Activated naive CD8-positive, alpha-beta T cell treated with anti-CD3 and anti-CD28 coated beads, Interleukin-2, amount 10 ng/mL, durations not matched to agents 7 days and 5 days (primary cell): ENCODE results near the gene C2CD4A. TPM values are rescaled to one million over a fixed set of nuclear protein-coding genes. Genes with fewer than 3 reads are reported as not detected.

ENCODE experiments used
- ATAC-seq: fragments of 150-1000 bp; cut with Tn5 transposase; one replicate; pipeline ENCODE4 v1.10.0; 2021; ENCODE audit warnings: low read depth, moderate library complexity
- POLR2A ChIA-PET: fragments of 350-600 bp; sonication (Branson Sonifier 250); formaldehyde crosslinking; loops from one replicate; lab custom pipeline; 2021; ENCODE audit warnings: antibody characterized with exemption; lab: Charles Lee
- DNase-seq: peaks from one replicate; pipeline ENCODE4 v3.0.0; 2021
- H3K27ac Mint-ChIP-seq: one replicate; pipeline ENCODE4 v1.8.0; 2022; ENCODE audit warnings: mild to moderate bottlenecking, mixed read lengths
- H3K27me3 Mint-ChIP-seq: one replicate; pipeline ENCODE4 v1.8.0; 2022; ENCODE audit warnings: mild to moderate bottlenecking, moderate library complexity, mixed read lengths
- H3K36me3 Mint-ChIP-seq: one replicate; pipeline ENCODE4 v1.8.0; 2021; ENCODE audit warnings: mild to moderate bottlenecking, mixed read lengths
- H3K4me1 Mint-ChIP-seq: one replicate; pipeline ENCODE4 v1.8.0; 2021; ENCODE audit warnings: mixed read lengths
- H3K4me3 Mint-ChIP-seq: one replicate; pipeline ENCODE4 v1.8.0; 2022; ENCODE audit warnings: mild to moderate bottlenecking, moderate library complexity, mixed read lengths
- H3K9me3 Mint-ChIP-seq: one replicate; pipeline ENCODE4 v1.8.0; 2021; ENCODE audit warnings: mixed read lengths
- total RNA-seq, 2 experiments: library from RNA; stranded (reverse); gene quantifications; one replicate each; pipeline ENCODE4 v1.2.3, GENCODE V29; 2021

The C2CD4A gene
- total RNA-seq, 2 experiments from 2014 or later, result not detected

GRCh38 chr15:62094388-62094787 lies 27.6 kb downstream of the C2CD4A start:
- Mint-ChIP-seq H3K4me1 (no peaks in the 10 kb centered on the region), H3K27ac (no peak overlapping the region), H3K36me3 (no peaks in the 10 kb centered on the region), H3K4me3 (no peak overlapping the region), H3K27me3 (peaks cover 20% of the 10 kb centered on the region), H3K9me3 (no peaks in the 10 kb centered on the region)
- no peak for ATAC-seq
- POLR2A ChIA-PET, result no interaction called here
- DNase-seq, result no peak

DNA sequence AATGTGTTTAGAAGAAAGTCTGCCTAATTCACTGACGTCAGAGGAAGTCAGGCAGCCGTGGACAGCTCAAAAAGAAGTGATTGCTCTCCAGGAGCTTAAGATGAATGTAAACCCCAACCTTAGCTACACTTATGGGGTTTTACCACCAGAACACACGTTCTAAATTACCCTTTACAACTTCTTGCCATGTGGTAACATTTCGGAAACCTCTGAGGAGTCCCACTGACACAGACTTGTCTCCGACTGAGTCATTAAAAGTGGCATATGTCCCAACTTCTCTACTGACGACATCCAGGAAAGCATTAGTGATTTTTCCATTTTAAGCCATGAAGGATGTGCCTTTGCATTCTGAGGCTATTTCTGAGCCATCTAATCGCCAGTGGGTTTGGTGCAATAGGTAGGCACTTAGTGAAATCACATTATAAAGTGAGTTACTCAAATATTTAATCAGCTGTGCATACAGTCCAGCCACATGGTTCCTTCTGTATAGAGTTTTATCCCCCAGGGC lies 32.4 kb downstream of the C2CD4A start:
- Mint-ChIP-seq H3K4me1 (no peaks in the 10 kb centered on the region), H3K9me3 (no peaks in the 10 kb centered on the region), H3K27me3 (peaks cover 14% of the 10 kb centered on the region), H3K36me3 (no peaks in the 10 kb centered on the region), H3K4me3 (no peak overlapping the region), H3K27ac (no peak overlapping the region)
- ATAC-seq (no peak), DNase-seq (no peak)
- POLR2A ChIA-PET, result no interaction called here

GRCh38 chr15:62103431-62103830 lies 36.7 kb downstream of the C2CD4A start:
- no peak for DNase-seq
- POLR2A ChIA-PET, result no interaction called here
- ATAC-seq, result no peak
- Mint-ChIP-seq H3K27ac (no peak overlapping the region), H3K4me1 (no peaks in the 10 kb centered on the region), H3K36me3 (no peaks in the 10 kb centered on the region), H3K9me3 (no peaks in the 10 kb centered on the region), H3K27me3 (peaks cover 20% of the 10 kb centered on the region), H3K4me3 (no peak overlapping the region)

GRCh38 chr15:62104401-62104800 lies 37.6 kb downstream of the C2CD4A start:
- peaks cover 15% of the 10 kb centered on the region for H3K27me3 Mint-ChIP-seq
- H3K36me3 Mint-ChIP-seq, result no peaks in the 10 kb centered on the region
- H3K27ac Mint-ChIP-seq, result no peak overlapping the region
- DNase-seq (no peak), ATAC-seq (no peak)
- H3K9me3 Mint-ChIP-seq, result no peaks in the 10 kb centered on the region
- no peak overlapping the region for H3K4me3 Mint-ChIP-seq
- POLR2A ChIA-PET, result no interaction called here
- H3K4me1 Mint-ChIP-seq, result no peaks in the 10 kb centered on the region

- POLR2A ChIA-PET, result no interaction called here
- DNase-seq (no peak), ATAC-seq (no peak)
- H3K27ac Mint-ChIP-seq, result no peak overlapping the region
- H3K4me3 Mint-ChIP-seq, result no peak overlapping the region
- H3K27me3 Mint-ChIP-seq, result peaks cover 12% of the 10 kb centered on the region
- no peaks in the 10 kb centered on the region for H3K9me3 Mint-ChIP-seq
- no peaks in the 10 kb centered on the region for H3K36me3 Mint-ChIP-seq
- no peaks in the 10 kb centered on the region for H3K4me1 Mint-ChIP-seq
These were observed 38.1 kb downstream of the C2CD4A start for GRCh38 chr15:62104846-62105245.

- POLR2A ChIA-PET, result no interaction called here
- no peak overlapping the region for H3K4me3 Mint-ChIP-seq
- H3K36me3 Mint-ChIP-seq, result no peaks in the 10 kb centered on the region
- no peaks in the 10 kb centered on the region for H3K9me3 Mint-ChIP-seq
- H3K27me3 Mint-ChIP-seq, result peaks cover 12% of the 10 kb centered on the region
- no peak overlapping the region for H3K27ac Mint-ChIP-seq
- DNase-seq, result no peak
- ATAC-seq, result no peak
- H3K4me1 Mint-ChIP-seq, result no peaks in the 10 kb centered on the region
These were observed 38.5 kb downstream of the C2CD4A start for GRCh38 chr15:62105266-62105665.

DNA sequence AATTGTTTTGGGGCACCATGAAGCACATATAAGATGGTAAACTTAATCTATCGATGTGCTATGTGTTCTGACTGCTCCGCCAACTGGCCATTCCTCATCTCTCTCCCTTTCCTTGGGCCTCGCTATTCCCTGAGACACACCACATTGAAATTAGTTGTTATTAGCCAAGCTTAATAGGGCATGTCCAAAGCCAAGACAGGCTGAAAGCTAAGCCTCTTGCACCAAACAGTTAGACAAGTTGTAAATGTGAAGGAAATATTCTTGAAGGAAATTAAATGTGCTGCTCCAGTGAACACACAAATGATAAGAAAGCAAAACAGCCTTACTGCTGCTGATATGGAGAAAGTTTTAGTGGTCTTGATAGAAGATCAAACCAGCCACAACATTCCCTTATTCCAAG lies 39.3 kb downstream of the C2CD4A start:
- Mint-ChIP-seq H3K27me3 (peaks cover 12% of the 10 kb centered on the region), H3K9me3 (no peaks in the 10 kb centered on the region), H3K4me1 (no peaks in the 10 kb centered on the region), H3K4me3 (no peak overlapping the region), H3K27ac (no peak overlapping the region), H3K36me3 (no peaks in the 10 kb centered on the region)
- no peak for ATAC-seq
- POLR2A ChIA-PET, result no interaction called here
- no peak for DNase-seq

DNA sequence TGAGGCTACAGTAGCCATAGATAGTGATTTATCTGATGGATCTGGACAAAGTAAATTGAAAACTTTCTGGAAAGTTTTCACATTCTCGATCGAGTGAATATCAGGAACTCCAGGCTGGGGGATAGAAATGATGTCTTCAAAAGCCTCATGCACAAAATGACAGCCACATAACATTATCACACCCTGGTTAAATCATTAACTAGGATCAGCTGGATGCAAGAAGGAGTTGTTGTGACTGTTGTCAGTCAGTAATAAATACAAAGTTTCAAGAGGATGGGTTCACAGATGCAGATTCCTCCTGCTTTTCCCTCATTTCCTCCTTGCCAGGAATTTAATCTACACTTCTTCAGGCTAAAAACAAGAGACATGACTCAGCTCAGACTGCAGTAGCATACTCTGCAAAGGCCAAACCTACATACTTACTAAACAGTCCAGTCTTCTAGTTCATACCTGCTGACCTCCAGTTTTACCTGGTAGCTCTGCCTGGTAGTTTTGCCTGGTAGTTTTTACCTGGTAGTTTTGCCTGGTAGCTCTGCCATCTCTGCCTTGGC lies 40.9 kb downstream of the C2CD4A start:
- no peak for DNase-seq
- Mint-ChIP-seq H3K36me3 (no peaks in the 10 kb centered on the region), H3K4me3 (no peak overlapping the region), H3K4me1 (no peaks in the 10 kb centered on the region), H3K27ac (no peak overlapping the region), H3K9me3 (no peaks in the 10 kb centered on the region), H3K27me3 (peaks cover 12% of the 10 kb centered on the region)
- no peak for ATAC-seq
- POLR2A ChIA-PET, result no interaction called here

DNA sequence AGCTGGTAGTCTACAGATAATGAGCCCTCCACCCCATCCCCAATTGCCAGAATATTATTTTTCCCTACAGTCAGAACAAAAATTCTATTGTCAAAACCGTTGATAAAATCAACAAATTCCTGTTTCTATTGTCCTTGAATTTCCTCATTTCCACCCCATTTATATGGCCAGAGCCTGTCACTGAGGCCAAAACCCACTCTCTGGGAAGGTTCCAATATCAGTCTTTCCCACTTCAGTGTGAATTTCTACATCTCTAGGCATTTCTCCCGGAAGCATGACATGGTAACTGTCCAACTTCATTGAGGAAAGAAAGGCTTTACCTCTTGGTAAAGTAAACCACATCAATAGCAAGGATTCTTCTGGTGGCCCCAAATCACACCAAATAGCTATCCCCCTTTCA lies 41.6 kb downstream of the C2CD4A start:
- Mint-ChIP-seq H3K4me1 (no peaks in the 10 kb centered on the region), H3K36me3 (no peaks in the 10 kb centered on the region), H3K27me3 (peaks cover 14% of the 10 kb centered on the region), H3K27ac (no peak overlapping the region), H3K4me3 (no peak overlapping the region), H3K9me3 (no peaks in the 10 kb centered on the region)
- DNase-seq (no peak), ATAC-seq (no peak)
- POLR2A ChIA-PET, result no interaction called here

DNA sequence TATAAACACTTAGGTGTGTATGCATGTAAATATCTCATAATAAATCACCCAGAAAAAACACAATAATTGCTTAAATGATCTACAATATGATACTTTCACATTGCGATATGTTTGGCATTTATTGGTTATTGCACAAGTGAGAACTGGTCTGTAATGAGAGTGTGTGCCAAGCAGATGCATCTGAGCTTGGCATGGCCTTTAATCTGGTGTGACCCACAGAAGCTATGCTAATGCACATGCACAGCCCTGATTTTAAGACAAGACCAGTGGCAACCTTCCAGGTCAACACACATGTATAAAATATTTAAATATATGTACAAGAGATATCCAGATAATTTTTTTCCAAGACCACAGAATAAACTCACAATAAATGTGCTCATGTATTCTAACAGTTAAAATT lies 42.7 kb downstream of the C2CD4A start:
- no peaks in the 10 kb centered on the region for H3K9me3 Mint-ChIP-seq
- ATAC-seq (no peak), DNase-seq (no peak)
- peaks cover 14% of the 10 kb centered on the region for H3K27me3 Mint-ChIP-seq
- no peaks in the 10 kb centered on the region for H3K36me3 Mint-ChIP-seq
- H3K4me3 Mint-ChIP-seq, result no peak overlapping the region
- H3K4me1 Mint-ChIP-seq, result no peaks in the 10 kb centered on the region
- POLR2A ChIA-PET, result no interaction called here
- H3K27ac Mint-ChIP-seq, result no peak overlapping the region

GRCh38 chr15:62109982-62110851 lies 43.4 kb downstream of the C2CD4A start:
- Mint-ChIP-seq H3K36me3 (no peaks in the 10 kb centered on the region), H3K27ac (no peak overlapping the region), H3K4me3 (no peak overlapping the region), H3K9me3 (no peaks in the 10 kb centered on the region), H3K4me1 (no peaks in the 10 kb centered on the region), H3K27me3 (peaks cover 14% of the 10 kb centered on the region)
- ATAC-seq (no peak), DNase-seq (no peak)
- POLR2A ChIA-PET, result no interaction called here

DNA sequence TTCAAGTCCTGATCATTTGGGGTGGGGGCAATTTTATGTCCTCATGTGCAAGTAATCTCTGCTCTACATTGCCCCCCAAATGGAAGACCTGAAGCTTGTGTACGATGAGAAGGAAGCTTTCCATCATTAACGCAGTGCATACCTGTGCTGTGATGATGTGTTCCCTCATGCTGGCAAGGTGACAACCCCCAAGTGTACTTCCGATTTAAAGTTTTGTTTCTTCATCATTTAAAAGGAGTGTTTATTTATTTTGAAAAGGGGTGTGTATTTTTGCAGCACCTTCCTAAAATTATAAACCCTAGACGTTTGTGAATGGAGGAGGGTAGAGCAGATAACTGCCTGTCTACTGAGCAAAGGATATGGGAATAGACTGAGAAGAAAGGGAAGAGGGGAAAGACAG lies 45.3 kb downstream of the C2CD4A start:
- POLR2A ChIA-PET, result no interaction called here
- H3K36me3 Mint-ChIP-seq, result no peaks in the 10 kb centered on the region

DNA sequence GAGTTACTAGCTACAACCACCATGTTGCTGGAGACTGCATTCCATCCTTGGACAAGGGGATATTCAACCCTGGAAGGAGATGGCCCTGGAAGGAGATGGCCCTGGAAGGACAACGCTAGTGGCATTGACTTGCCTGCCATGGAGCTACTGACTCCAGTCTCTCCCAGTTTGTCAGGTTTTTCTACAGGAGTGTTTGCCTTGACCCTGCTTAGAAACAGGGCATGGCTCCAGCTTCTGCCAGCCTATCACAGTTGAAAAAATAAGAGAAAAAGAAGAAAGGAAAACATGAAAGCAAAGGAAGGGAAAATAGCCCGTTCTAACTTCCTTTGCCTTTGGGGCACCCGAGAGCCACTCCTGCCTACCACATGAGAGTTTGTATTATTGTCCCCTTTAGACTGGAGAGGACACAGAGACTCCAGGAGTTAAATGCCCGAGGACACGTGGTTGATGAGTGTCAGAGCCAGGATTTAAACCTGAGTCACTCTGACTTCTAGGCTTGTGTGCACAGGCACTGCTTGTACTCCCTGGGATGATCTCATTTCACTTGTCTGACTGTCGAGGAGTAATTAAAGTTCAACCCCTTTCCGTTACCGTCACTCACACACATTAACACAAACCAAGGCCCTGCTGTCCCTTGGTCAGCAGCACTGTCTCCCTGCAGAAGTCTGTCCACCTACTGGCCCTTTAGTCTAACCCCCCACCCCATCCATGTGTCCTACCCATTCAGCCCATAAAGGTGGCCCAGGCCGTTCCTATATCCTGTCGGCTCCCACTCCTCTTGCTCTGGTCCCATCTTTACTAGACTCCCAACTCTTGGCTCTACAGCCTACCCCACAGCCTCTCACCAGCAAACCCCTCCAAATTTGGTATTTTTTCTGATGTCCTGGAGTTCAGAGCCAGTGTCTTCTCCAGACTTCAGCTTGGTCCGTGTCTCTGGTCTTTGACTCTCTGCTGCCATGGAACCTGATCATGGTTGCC lies 46.1 kb downstream of the C2CD4A start:
- DNase-seq, result no peak
- Mint-ChIP-seq H3K36me3 (no peaks in the 10 kb centered on the region), H3K27me3 (peaks cover 7% of the 10 kb centered on the region), H3K4me1 (no peaks in the 10 kb centered on the region), H3K27ac (no peak overlapping the region), H3K4me3 (no peak overlapping the region), H3K9me3 (no peaks in the 10 kb centered on the region)
- POLR2A ChIA-PET, result no interaction called here
- no peak for ATAC-seq

More for the DNA sequence above, 45.3 kb downstream of the C2CD4A start:
- no peak for DNase-seq
- ATAC-seq, result no peak
- H3K27me3 Mint-ChIP-seq, result peaks cover 8% of the 10 kb centered on the region
- H3K4me1 Mint-ChIP-seq, result no peaks in the 10 kb centered on the region
- no peak overlapping the region for H3K27ac Mint-ChIP-seq
- no peaks in the 10 kb centered on the region for H3K9me3 Mint-ChIP-seq
- H3K4me3 Mint-ChIP-seq, result no peak overlapping the region
